Astrocyte of the cerebellum (primary cell): ENCODE results near the gene KDSR.

Experiments
- DNase-seq: peaks from one replicate; pipeline ENCODE4 v3.0.0-alpha.2; 2011; ENCODE audit warnings: low read depth
- H3K4me3 ChIP-seq: 2 replicates; pipeline ENCODE4 v1.5.1; 2011; ENCODE audit warnings: mild to moderate bottlenecking, low read depth, low read length, moderate library complexity
- CTCF ChIP-seq: IDR thresholded peaks from 2 replicates; pipeline ENCODE4 v1.5.1; 2012; ENCODE audit warnings: low read length, low read depth, moderate library complexity, mild to moderate bottlenecking; ENCODE audit errors: missing control alignments
- in situ Hi-C: cut with HindIII; loops from 2 replicates; pipeline ENCODE4 v1.10.0; 2017; ENCODE audit warnings: low sequenced_read_pairs

Gene KDSR

GRCh38 chr18:63311118-63312018 lies 55.6 kb downstream of the KDSR start:
- no peak for TF ChIP-seq CTCF
- H3K4me3 ChIP-seq, result no peak overlapping the region
- no peak for DNase-seq
- in situ Hi-C loops, result no loop called here

- in situ Hi-C loops, result loop anchor here (5.0 kb wide), 1 partner anchor 187 kb away; no protein-coding TSS in a partner anchor
Observed at GRCh38 chr18:63309422-63309821, 57.6 kb downstream of the KDSR start.

GRCh38 chr18:63307551-63308200 lies 59.3 kb downstream of the KDSR start:
- no peak for DNase-seq
- TF ChIP-seq CTCF, result no peak
- no peak overlapping the region for H3K4me3 ChIP-seq
- in situ Hi-C loops, result loop anchor here (5.0 kb wide), 1 partner anchor 185 kb away; no protein-coding TSS in a partner anchor

More at GRCh38 chr18:63309422-63309821, 57.6 kb downstream of the KDSR start:
- TF ChIP-seq CTCF, result no peak
- H3K4me3 ChIP-seq, result no peak overlapping the region
- DNase-seq, result no peak

- no peak overlapping the region for H3K4me3 ChIP-seq
- no peak for DNase-seq
- TF ChIP-seq CTCF, result no peak
- in situ Hi-C loops, result loop anchor here (5.0 kb wide), 1 partner anchor 185 kb away; no protein-coding TSS in a partner anchor
Observed at GRCh38 chr18:63306819-63307550, 60.0 kb downstream of the KDSR start.

GRCh38 chr18:63306249-63306648 lies 60.8 kb downstream of the KDSR start:
- no peak for TF ChIP-seq CTCF
- H3K4me3 ChIP-seq, result no peak overlapping the region
- in situ Hi-C loops, result loop anchor here (5.0 kb wide), 1 partner anchor 184 kb away; no protein-coding TSS in a partner anchor
- no peak for DNase-seq

GRCh38 chr18:63303547-63303946 lies 63.5 kb downstream of the KDSR start:
- no peak for DNase-seq
- in situ Hi-C loops, result no loop called here
- TF ChIP-seq CTCF, result no peak
- H3K4me3 ChIP-seq, result no peak overlapping the region
